Peyer's patch (tissue), 4 donors: ENCODE data around the gene MED13L.

Experiments used
- POLR2A ChIP-seq, 2 donors: fragments of 450-650 bp; IDR thresholded peaks; one replicate each; pipeline ENCODE4 v1.5.1; 2017; ENCODE audit warnings: antibody characterized with exemption in 2 of 2, mild to moderate bottlenecking in 2 of 2, moderate library complexity in 2 of 2
- TF ChIP-seq, protein P1 (sequence below), 6 experiments: fragments of 450-650 bp in 4 of 6; fragments of 200-600 bp in 2 of 6; sonication (generic) in 1 of 6; IDR thresholded peaks; one replicate each; pipeline ENCODE4 v1.5.1; 2017 to 2019; ENCODE audit warnings: antibody characterized with exemption in 6 of 6, mild to moderate bottlenecking in 3 of 6, moderate library complexity in 1 of 6

DNA sequence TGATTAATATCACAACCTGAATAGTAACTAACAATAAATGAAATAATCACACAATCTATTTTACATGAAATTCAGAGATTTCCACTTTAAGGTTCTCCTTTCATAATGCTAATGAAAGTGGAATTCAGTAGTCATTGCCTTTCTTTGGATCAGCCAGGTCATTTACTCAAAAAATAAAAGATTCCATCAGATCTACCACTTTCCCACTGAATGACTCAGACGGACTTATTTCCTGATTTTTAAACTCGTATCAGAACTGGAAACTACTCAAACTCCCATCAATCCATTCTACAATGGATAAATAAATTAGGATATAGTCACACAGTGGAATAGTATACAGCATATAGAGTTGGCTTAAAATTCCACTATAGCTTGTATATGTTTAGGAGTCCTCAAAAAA lies 237.1 kb downstream of the MED13L start:
- TF ChIP-seq, protein P1, sequence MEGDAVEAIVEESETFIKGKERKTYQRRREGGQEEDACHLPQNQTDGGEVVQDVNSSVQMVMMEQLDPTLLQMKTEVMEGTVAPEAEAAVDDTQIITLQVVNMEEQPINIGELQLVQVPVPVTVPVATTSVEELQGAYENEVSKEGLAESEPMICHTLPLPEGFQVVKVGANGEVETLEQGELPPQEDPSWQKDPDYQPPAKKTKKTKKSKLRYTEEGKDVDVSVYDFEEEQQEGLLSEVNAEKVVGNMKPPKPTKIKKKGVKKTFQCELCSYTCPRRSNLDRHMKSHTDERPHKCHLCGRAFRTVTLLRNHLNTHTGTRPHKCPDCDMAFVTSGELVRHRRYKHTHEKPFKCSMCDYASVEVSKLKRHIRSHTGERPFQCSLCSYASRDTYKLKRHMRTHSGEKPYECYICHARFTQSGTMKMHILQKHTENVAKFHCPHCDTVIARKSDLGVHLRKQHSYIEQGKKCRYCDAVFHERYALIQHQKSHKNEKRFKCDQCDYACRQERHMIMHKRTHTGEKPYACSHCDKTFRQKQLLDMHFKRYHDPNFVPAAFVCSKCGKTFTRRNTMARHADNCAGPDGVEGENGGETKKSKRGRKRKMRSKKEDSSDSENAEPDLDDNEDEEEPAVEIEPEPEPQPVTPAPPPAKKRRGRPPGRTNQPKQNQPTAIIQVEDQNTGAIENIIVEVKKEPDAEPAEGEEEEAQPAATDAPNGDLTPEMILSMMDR (IDR thresholded peaks at IDR 0.05), result no peak
- TF ChIP-seq POLR2A (IDR thresholded peaks at IDR 0.05), result no peak
